ENCODE measurements around the gene RAP1GDS1.

The RAP1GDS1 gene

GRCh38 chr4:98260047-98260578, 1.1 kb upstream of the RAP1GDS1 start:
- peak overlapping the region; percentile 91 for H3K9ac ChIP-seq
- H3K27me3 ChIP-seq (ENCODE audit: insufficient read depth, low read depth), result no peaks in the 10 kb centered on the region
- no peaks in the 10 kb centered on the region for H4K20me1 ChIP-seq (ENCODE audit: insufficient read depth)
- TF ChIP-seq CTCF (conservative IDR thresholded peaks at IDR 0.05; ENCODE audit: low read depth, low read length), result no peak
- peak overlapping the region; percentile 57 for H3K4me2 ChIP-seq
- H2AFZ ChIP-seq (ENCODE audit: low read depth), result peak overlapping the region; percentile 75
- H3K4me3 ChIP-seq (IDR thresholded peaks at IDR 0.05; ENCODE audit: insufficient read depth, low read depth, low read length), result no peak overlapping the region
- peaks cover 26% of the 10 kb centered on the region for H3K4me1 ChIP-seq (ENCODE audit: low read depth, poor library complexity, severe bottlenecking)
- peak overlapping the region; percentile 93 for H3K27ac ChIP-seq
- peaks cover 31% of the 10 kb centered on the region for H3K79me2 ChIP-seq (ENCODE audit: insufficient read depth, low read depth)
- no peaks in the 10 kb centered on the region for H3K36me3 ChIP-seq (ENCODE audit: insufficient read depth)

- no peak overlapping the region for H3K4me3 ChIP-seq (IDR thresholded peaks at IDR 0.05; ENCODE audit: insufficient read depth, low read depth, low read length)
- H3K9ac ChIP-seq, result peak overlapping the region; percentile 84
- peaks cover 26% of the 10 kb centered on the region for H3K4me1 ChIP-seq (ENCODE audit: low read depth, poor library complexity, severe bottlenecking)
- H3K4me2 ChIP-seq, result peak overlapping the region; percentile 75
- peak overlapping the region; percentile 78 for H3K27ac ChIP-seq
- TF ChIP-seq CTCF (conservative IDR thresholded peaks at IDR 0.05; ENCODE audit: low read depth, low read length), result no peak; the same call in 1 of the 2 replicates
- H4K20me1 ChIP-seq (ENCODE audit: insufficient read depth), result no peaks in the 10 kb centered on the region
- peaks cover 43% of the 10 kb centered on the region for H3K79me2 ChIP-seq (ENCODE audit: insufficient read depth, low read depth)
- no peaks in the 10 kb centered on the region for H3K27me3 ChIP-seq (ENCODE audit: insufficient read depth, low read depth)
- H3K36me3 ChIP-seq (ENCODE audit: insufficient read depth), result no peaks in the 10 kb centered on the region
- peak overlapping the region; percentile 76 for H2AFZ ChIP-seq (ENCODE audit: low read depth)
These were observed 464 bp downstream of the RAP1GDS1 start for GRCh38 chr4:98261405-98262291.

GRCh38 chr4:98262431-98262830, 1.2 kb downstream of the RAP1GDS1 start:
- Histone ChIP-seq H3K4me3 (IDR thresholded peaks at IDR 0.05; ENCODE audit: insufficient read depth, low read depth, low read length) (no peak overlapping the region), H3K27ac (no peak overlapping the region; the same call in 1 of the 2 replicates), H3K27me3 (ENCODE audit: insufficient read depth, low read depth) (no peaks in the 10 kb centered on the region), H3K4me1 (ENCODE audit: low read depth, poor library complexity, severe bottlenecking) (peaks cover 26% of the 10 kb centered on the region), H4K20me1 (ENCODE audit: insufficient read depth) (no peaks in the 10 kb centered on the region), H3K36me3 (ENCODE audit: insufficient read depth) (no peaks in the 10 kb centered on the region), H3K9ac (peak overlapping the region; percentile 84), H3K79me2 (ENCODE audit: insufficient read depth, low read depth) (peaks cover 51% of the 10 kb centered on the region), H2AFZ (ENCODE audit: low read depth) (peak overlapping the region; percentile 76; the same call in 1 of the 2 replicates), H3K4me2 (peak overlapping the region; percentile 75)
- no peak for TF ChIP-seq CTCF (conservative IDR thresholded peaks at IDR 0.05; ENCODE audit: low read depth, low read length)

GRCh38 chr4:98267498-98267897, 6.3 kb downstream of the RAP1GDS1 start:
- H3K79me2 ChIP-seq (ENCODE audit: insufficient read depth, low read depth), result peaks cover 70% of the 10 kb centered on the region
- H3K27ac ChIP-seq, result no peak overlapping the region
- H3K27me3 ChIP-seq (ENCODE audit: insufficient read depth, low read depth), result no peaks in the 10 kb centered on the region
- 0 out of 2 replicates have a peak, but pooled peaks cover 8% of the 10 kb centered on the region for H4K20me1 ChIP-seq (ENCODE audit: insufficient read depth)
- no peak for TF ChIP-seq CTCF (conservative IDR thresholded peaks at IDR 0.05; ENCODE audit: low read depth, low read length)
- no peak overlapping the region for H2AFZ ChIP-seq (ENCODE audit: low read depth)
- H3K4me2 ChIP-seq, result no peak overlapping the region
- no peak overlapping the region for H3K4me3 ChIP-seq (IDR thresholded peaks at IDR 0.05; ENCODE audit: insufficient read depth, low read depth, low read length)
- peaks cover 15% of the 10 kb centered on the region for H3K4me1 ChIP-seq (ENCODE audit: low read depth, poor library complexity, severe bottlenecking)
- no peak overlapping the region for H3K9ac ChIP-seq
- H3K36me3 ChIP-seq (ENCODE audit: insufficient read depth), result no peaks in the 10 kb centered on the region

Data from KMS-11 (cell line).